HFFc6 (cell line): Measurements from ENCODE around the gene RGMA. TPM values are rescaled to one million over a fixed set of nuclear protein-coding genes. Genes with fewer than 3 reads are reported as not detected.
"Not testable (repeated sequence)": the region's sequence is repeated elsewhere in the genome, so short reads cannot be mapped to it uniquely, and the experiment has no call there.

Experiments used
- DNase-seq: peaks from one replicate; pipeline ENCODE4 v3.0.0-alpha.2; 2018
- H3K27ac Mint-ChIP-seq: 2 replicates; pipeline ENCODE4 v1.8.0; 2020; ENCODE audit warnings: mild to moderate bottlenecking, mixed read lengths
- H3K27me3 Mint-ChIP-seq: 2 replicates; pipeline ENCODE4 v1.8.0; 2021; ENCODE audit warnings: mild to moderate bottlenecking, moderate library complexity, mixed read lengths; ENCODE audit not compliant: insufficient read depth
- H3K36me3 Mint-ChIP-seq: 2 replicates; pipeline ENCODE4 v1.8.0; 2021; ENCODE audit warnings: low read depth, mixed read lengths
- H3K4me1 Mint-ChIP-seq: 2 replicates; pipeline ENCODE4 v1.8.0; 2020; ENCODE audit warnings: low read depth, mixed read lengths
- H3K4me3 Mint-ChIP-seq: 2 replicates; pipeline ENCODE4 v1.8.0; 2020; ENCODE audit warnings: mild to moderate bottlenecking, moderate library complexity, mixed read lengths
- H3K9me3 Mint-ChIP-seq: 2 replicates; pipeline ENCODE4 v1.8.0; 2020; ENCODE audit warnings: mild to moderate bottlenecking, mixed read lengths
- CTCF ChIP-seq: fragments of 200-600 bp; sonication (generic); IDR thresholded peaks from 2 replicates; pipeline ENCODE4 v1.5.0; 2021; ENCODE audit warnings: antibody characterized with exemption, mild to moderate bottlenecking
- total RNA-seq, 6 experiments: library from RNA; stranded (reverse); fragmentation: NEBNext Ultra II Directional; extraction: Animal tissue kit (Norgen Biotek cat#: 25700); gene quantifications; 2 replicates in 1 of 6; 3 replicates in 5 of 6; pipeline ENCODE4 v1.2.3, GENCODE V29; 2021

Gene RGMA
- total RNA-seq, 6 experiments from 2014 or later = 0.07 to 0.32 (median 0.19) TPM; not detected in 1

GRCh38 chr15:93066834-93067648 lies 22.0 kb downstream of the RGMA start:
- Mint-ChIP-seq H3K4me1 (peaks cover 8% of the 10 kb centered on the region), H3K4me3 (no peak overlapping the region), H3K27ac (no peak overlapping the region), H3K36me3 (no peaks in the 10 kb centered on the region), H3K9me3 (no peaks in the 10 kb centered on the region), H3K27me3 (peaks cover 29% of the 10 kb centered on the region)
- DNase-seq = no peak
- TF ChIP-seq CTCF = no peak

- H3K27ac Mint-ChIP-seq = no peak overlapping the region
- H3K4me1 Mint-ChIP-seq = peaks cover under 1% of the 10 kb centered on the region
- no peaks in the 10 kb centered on the region for H3K36me3 Mint-ChIP-seq
- no peaks in the 10 kb centered on the region for H3K9me3 Mint-ChIP-seq
- peaks cover 22% of the 10 kb centered on the region for H3K27me3 Mint-ChIP-seq
- H3K4me3 Mint-ChIP-seq = no peak overlapping the region
- DNase-seq = no peak
- no peak for TF ChIP-seq CTCF
These were observed 22.8 kb downstream of the RGMA start for GRCh38 chr15:93066224-93066681.

- TF ChIP-seq CTCF = no peak
- Mint-ChIP-seq H3K27ac (no peak overlapping the region), H3K4me3 (no peak overlapping the region), H3K36me3 (no peaks in the 10 kb centered on the region), H3K27me3 (peaks cover 20% of the 10 kb centered on the region), H3K4me1 (no peaks in the 10 kb centered on the region), H3K9me3 (no peaks in the 10 kb centered on the region)
- DNase-seq = no peak
These were observed 23.4 kb downstream of the RGMA start for GRCh38 chr15:93065641-93066045.

- H3K4me1 Mint-ChIP-seq = no peaks in the 10 kb centered on the region
- H3K4me3 Mint-ChIP-seq = no peak overlapping the region
- no peak for DNase-seq
- H3K9me3 Mint-ChIP-seq = no peaks in the 10 kb centered on the region
- H3K27me3 Mint-ChIP-seq = peaks cover 18% of the 10 kb centered on the region
- no peaks in the 10 kb centered on the region for H3K36me3 Mint-ChIP-seq
- no peak for TF ChIP-seq CTCF
- H3K27ac Mint-ChIP-seq = no peak overlapping the region
These were observed 25.0 kb downstream of the RGMA start for GRCh38 chr15:93063796-93064690.

- Mint-ChIP-seq H3K9me3 (no peaks in the 10 kb centered on the region), H3K27ac (no peak overlapping the region), H3K36me3 (no peaks in the 10 kb centered on the region), H3K27me3 (peaks cover 23% of the 10 kb centered on the region), H3K4me1 (no peaks in the 10 kb centered on the region), H3K4me3 (no peak overlapping the region)
- no peak for DNase-seq
- TF ChIP-seq CTCF = no peak
These were observed 25.7 kb downstream of the RGMA start for GRCh38 chr15:93063262-93063671.

- not testable (repeated sequence) for H3K4me3 Mint-ChIP-seq, H3K9me3 Mint-ChIP-seq, H3K4me1 Mint-ChIP-seq, H3K27ac Mint-ChIP-seq, H3K36me3 Mint-ChIP-seq, DNase-seq
- H3K27me3 Mint-ChIP-seq = peaks cover 23% of the 10 kb centered on the region
These were observed 26.3 kb downstream of the RGMA start for GRCh38 chr15:93062628-93063261.
